Retina (tissue), 1 donor: ENCODE results near the gene MED7.
"Not testable (repeated sequence)": the region's sequence is repeated elsewhere in the genome, so short reads cannot be mapped to it uniquely, and the experiment has no call there.

Experiments used
- DNase-seq: peaks from one replicate; pipeline ENCODE4 v3.0.0-alpha.2; 2016

Gene MED7, protein sequence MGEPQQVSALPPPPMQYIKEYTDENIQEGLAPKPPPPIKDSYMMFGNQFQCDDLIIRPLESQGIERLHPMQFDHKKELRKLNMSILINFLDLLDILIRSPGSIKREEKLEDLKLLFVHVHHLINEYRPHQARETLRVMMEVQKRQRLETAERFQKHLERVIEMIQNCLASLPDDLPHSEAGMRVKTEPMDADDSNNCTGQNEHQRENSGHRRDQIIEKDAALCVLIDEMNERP

DNA sequence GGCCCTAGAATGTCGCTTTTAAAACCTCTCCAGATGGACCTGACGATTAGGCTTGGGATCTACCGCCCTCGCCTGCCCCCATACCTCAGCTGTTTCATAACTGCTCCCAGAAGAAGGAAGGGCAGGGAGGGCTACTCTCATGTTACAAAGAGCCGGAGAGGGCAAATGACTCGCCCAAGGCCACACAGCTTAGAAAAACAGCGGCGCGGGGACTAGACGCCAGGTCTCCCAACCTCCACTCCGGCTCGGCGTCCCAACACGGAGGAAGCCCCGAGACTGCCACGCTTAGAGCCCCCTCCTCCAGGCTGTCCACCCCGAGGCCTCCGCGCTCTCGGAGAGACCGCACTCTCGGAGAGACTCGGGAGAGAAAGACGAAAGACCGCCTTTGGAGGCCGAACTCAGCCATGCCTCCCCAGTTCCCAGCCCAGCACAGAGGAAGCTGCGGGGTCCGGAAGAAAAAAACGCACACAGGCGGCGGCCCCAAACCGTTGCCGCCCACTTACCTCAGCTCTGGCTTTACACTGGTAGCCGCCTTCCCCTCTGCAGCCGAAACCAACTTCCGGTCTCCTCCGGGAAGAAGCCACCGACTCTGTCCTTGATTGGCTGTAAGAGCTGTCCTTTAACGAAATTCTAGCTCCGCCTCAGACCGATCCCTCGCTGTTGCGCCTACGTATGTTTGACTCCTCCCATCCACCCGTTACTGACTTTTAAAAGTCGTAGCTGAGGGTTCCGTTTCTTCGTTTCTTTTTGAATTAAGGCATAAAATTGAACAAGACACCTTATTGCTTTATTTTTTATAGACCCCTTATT is at the start of gene MED7:
MED7 (minus strand) TSS at position 549 of the 810 bp plus-strand sequence. CDS start 3,434 bp downstream, outside the sequence.
- peak; percentile 95 for DNase-seq

DNA sequence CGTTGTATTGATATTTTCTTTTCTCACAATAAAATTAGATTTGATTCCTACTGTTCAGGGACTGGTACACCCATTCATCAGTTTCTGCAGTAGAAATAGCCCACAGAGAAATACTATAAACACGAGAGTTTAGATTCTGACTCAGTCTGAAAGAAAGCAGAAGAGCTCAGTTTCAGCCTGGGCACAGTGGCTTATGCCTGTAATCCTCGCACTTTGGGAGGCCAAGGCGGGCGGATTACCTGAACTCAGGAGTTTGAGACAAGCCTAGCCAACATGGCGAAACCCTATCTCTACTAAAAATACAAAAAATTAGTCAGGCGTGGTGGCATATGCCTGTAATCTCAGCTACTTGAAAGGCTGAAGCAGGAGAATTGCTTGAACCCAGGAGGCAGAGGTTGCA is 46.6 kb upstream of the MED7 start:
- DNase-seq: no peak

DNA sequence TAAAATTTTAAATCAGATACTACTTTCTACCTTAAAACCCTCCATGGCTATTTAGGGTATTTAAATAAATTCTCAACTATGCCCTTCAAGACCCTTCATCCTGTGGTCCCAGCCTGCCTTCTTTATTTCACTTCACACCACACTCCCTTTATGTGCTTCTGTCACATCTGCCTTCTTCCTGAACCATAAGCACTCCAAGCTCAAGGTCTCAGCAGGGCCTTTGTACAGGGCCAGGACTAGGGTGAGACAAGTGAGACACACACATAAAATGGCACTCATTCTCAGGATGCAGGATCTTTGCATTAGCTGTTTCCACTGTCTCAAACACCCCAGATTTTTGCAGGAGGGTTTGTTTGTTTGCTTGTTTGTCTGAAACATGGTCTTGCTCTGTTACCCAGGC is 45.6 kb upstream of the MED7 start:
- no peak for DNase-seq

DNA sequence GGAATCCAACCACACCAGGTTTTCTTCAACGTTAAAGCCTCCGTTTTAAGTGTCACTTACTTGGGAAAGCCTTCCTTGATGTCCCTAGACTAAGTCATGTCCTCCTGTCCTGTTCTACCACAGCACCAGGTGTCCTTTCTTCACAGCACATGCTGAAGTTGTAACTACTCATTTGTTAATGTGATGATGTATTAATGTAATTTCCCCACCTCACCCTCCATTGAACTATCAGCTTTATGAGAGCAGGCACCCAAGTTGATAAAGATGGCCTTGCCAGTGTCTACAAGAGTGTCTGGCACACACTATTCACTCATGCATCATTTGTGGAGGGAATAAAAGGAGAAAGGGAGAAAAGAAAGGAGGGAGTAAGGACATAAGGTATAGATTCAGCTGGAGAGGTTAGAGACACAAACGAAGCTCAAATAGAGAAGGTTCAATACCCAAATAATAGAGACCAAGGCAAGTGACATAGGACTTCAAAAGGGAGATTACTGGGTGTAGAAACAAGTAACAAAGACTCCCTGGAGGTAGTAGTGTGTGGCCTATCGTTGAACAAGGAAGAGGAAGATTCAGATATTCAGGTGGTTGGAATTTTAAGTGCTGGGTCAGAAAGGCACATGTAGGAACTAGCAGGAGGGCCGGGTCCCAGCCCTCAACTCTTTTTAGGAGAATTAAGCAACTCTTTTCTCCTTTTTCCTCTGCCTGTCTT is 44.5 kb upstream of the MED7 start:
- DNase-seq: no peak

DNA sequence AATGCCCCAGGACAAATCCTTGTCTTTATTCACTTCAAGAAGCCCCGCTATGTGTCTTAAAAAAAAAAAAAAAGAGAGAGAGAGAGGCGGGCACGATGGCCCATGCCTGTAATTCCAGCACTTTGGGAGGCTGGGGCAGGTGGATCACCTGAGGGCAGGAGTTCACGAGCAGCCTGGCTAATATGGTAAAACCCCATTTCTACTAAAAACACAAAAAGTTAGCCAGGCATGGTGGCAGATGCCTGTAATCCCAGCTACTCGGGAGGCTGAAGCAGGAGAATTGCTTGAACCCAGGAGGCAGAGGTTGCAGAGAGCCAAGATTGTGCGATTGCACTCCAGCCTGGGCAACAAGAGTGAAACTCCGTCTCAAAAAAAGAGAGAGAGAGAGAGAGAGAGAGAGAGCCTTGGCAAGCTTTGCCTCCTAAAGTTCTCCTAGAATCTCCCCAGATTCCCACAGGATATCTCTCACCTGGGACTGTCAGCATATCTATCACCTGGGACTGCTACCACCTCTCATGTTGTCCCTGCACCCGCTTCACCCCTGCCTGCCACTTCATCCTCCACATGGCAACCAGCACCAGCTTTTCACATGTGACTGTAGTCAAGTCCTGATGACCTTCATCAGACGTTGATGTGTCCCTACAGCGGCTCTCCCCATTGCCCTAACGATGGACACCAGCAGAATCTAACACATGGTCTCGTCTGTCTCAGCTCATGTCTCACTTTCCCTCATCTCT is 43.8 kb upstream of the MED7 start:
- DNase-seq: no peak

DNA sequence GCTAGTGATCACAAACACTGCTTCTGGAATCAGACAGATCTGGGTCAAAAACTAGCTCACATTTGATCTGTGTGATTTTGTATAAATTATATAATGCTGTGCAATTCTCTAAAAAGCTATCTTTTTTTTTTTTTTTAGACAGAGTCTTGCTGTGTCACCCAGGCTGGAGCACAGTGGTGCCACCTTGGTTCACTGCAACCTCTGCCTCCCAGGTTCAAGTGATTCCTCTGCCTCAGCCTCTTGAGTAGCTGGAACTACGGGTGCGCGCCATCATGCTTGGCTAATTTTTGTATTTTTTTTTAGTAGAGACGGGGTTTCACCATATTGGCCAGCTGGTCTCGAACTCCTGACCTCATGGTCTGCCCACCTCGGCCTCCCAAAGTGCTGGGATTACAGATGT is 42.5 kb upstream of the MED7 start:
- DNase-seq: not testable (repeated sequence)

DNA sequence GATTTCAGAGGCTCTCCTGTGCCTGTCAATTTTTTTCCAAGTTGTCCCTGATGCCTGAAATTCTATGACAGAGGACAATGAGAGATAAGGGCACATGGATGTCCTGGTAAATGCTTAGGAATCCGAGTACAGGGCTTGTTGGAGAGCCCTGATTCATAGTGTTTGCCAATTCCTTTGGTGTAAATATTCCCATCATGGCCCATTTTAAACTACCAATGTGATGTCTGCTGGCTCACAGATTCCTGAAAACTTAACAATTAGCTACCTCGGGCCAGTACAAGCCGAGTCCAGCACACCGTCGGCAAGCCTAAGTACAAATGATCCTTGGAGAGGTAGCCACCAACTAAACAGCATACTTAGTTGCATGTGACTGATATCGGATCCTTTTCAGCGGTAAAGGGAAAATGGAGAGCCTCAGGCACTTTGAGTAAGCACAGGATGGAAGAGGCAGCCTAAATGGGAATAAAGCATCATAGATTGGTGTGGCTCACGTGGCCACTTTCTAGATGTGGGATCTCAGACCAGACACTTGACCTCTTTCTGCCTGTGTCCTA is 41.5 kb upstream of the MED7 start:
- no peak for DNase-seq

DNA sequence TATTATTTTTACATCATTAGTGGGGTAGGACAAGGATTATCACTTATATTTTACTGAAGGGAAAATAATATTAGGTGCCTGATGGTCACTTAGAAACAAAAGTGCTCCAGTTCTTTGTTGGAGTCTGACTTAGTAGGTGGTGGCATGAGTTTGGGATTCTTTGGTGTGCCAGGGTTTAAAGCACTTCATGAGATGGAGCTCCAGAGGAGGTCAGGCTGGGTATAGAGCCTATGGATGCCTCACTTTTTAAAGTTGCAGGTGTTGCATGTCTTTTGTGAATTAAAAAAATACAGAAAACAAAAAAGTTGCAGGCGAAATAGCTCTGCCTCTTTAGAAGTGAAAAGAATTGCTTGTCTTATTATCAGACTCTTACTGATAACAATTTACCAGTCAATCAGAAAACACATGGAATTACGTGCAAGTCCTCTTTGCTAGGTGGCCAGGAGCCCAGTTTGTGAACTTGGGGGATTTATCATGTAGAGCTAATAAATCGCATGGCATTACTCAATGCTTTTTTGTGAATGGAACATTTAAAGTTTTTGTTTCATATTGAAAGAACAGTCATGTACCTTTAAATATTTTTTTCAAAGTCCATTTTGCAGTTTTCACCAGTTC is 39.6 kb upstream of the MED7 start:
- no peak for DNase-seq

DNA sequence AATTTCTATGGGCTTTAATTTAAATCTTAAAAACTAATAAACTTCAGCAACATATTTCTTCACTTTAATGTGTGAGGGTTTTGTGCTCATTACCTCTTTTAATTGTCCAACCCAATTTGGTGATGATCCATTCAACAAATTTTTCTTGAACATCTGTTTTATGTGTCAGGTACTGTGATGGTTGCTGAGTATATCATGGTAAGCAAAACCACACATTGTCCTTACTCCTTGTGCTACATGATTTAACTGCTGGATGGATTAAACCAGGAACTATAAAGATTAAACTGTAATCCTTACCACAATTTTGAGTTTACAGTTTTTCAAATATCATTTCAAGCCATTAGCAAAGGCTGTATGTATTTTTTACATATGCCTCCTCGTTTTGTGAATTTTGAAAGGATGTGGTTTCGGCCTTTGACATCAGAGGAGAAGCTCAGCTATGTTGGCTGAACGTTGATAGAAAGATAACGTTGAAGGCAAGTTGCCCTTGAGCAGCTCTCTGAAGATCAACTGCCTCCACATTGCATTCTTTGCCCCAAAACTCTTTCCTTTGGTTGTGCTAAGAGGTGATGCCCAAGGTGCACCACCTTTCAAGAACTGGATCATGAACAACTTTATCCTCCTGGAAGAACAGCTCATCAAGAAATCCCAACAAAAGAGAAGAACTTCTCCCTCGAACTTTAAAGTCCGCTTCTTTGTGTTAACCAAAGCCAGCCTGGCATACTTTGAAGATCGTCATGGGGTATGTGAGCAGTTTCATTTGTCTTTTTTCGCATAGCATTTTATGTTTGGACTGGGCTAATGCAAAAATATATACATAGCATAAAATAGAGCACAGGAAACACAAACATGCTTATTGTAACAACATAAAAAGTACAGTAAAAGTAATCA is 38.0 kb upstream of the MED7 start, which contains the start of gene ITK:
ITK (plus strand) TSS at position 467 of the 891 bp plus-strand sequence; CDS start at position 605, 138 bp downstream.
- DNase-seq: no peak

DNA sequence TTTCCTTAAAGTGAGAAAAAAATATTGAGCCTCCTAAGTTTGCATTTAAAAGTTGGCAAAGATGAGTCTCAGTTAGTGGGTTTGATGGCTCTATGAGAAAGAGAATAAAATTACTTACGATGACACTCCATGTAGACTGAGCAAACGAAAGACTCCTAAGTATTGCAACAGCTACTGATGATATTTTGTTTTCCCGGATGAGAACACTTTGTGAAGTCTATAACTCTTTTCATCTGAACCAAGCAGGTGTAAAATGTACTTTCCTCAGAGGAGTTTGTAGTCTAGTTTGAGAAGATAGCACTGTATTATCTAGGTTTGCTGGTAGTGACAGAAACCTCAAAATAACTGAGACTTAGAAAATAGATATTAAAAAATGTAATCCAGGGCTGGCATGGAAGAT is 36.3 kb upstream of the MED7 start:
- no peak for DNase-seq

DNA sequence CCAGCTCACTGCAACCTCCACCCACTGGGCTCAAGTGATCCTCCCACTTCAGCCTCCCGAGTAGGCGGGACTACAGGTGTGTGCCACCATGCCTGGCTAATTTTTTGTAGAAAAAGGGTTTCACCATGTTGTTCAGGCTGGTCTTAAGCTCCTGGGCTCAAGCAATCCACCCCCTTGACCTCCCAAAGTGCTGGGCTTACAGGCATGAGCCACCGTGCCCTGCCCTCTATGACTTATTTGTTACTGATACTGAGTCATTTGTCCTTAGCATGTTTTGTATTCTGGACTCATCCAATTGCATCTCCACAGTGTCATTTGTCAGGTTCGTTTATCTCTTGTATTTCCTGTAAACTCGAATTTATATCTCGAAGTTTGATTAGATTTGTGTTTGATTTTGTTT is 35.3 kb upstream of the MED7 start:
- DNase-seq: no peak

DNA sequence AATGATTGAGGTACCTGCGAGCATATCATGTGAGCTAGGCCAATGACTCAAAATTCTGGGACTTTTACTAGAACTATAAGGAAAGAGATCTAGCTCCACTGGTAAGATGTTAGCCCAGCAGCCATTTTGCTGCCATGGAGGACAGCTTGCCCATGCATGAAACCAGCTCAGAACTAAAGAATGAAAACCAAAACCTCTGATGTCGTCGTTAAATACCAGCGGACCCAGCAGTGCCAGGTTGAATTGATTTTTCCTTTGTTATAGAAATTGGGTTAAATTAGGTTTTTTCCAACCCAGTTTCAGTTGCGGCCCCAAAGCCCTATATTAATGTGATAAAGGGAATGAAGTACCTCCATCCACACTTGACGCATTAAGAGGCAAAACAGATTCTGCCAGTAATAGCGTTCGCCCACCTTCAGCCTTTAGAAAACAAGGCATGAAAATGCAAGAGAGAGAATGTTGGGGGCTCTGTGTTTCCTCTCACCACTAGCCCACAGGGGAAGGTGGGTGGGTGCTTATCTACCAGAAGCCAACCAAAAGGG is 32.5 kb upstream of the MED7 start:
- DNase-seq: no peak

DNA sequence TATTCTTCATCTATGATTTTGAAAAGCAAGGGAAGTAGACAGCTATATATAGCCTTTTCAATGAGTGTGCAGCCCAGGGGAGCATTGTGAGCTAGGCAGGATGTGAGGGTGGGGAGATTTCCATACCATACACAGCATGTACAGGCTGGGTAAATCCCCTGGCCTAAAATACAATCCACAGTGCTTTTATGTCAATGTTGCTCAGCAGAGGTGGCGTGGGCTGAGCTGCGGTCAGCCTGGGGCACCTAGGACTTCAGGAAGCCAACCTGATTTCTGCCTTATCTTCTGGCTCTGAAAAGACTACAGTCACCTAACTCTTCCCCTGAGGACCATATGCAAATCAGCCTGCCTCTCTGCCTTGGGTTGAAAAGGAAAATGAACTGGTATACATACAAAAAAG is 29.7 kb upstream of the MED7 start:
- no peak for DNase-seq

DNA sequence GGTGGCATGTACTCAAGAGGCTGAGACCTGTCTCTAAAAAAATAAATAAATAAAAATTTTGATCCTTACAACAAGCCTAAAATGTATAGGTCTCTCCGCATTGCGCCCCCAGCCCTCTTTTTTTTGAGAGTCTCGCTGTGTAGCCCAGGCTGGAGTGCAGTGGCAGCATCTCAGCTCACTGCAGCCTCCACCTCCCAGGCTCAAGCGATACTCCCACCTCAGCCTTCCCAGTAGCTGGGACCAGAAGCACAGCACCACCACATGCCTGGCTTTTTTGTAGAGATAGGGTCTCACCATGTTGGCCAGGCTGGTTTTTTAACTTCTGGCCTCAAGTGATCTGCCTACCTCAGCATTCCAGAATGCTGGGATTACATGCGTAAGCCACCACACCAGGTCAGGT is 25.6 kb upstream of the MED7 start:
- DNase-seq: no peak

DNA sequence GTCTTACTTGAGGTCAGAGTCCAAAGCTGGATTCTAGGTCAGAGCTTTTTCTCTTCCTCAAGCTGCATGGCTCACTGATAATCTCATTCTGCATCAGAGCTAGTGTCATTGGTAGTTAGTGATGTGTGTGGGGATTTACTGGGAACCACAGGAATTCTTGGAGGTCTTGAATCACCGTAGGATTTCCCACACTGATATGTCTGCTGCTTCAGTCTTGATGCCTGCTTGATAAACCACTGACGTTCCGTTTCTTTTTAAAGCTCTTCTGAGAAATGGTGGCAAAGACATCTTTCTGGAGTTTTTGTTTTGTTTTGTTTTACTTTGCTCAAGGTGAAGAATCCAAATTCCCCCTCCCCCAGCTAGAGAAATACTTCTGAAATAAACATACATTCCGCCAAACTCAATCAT is 24.6 kb upstream of the MED7 start:
- no peak for DNase-seq

DNA sequence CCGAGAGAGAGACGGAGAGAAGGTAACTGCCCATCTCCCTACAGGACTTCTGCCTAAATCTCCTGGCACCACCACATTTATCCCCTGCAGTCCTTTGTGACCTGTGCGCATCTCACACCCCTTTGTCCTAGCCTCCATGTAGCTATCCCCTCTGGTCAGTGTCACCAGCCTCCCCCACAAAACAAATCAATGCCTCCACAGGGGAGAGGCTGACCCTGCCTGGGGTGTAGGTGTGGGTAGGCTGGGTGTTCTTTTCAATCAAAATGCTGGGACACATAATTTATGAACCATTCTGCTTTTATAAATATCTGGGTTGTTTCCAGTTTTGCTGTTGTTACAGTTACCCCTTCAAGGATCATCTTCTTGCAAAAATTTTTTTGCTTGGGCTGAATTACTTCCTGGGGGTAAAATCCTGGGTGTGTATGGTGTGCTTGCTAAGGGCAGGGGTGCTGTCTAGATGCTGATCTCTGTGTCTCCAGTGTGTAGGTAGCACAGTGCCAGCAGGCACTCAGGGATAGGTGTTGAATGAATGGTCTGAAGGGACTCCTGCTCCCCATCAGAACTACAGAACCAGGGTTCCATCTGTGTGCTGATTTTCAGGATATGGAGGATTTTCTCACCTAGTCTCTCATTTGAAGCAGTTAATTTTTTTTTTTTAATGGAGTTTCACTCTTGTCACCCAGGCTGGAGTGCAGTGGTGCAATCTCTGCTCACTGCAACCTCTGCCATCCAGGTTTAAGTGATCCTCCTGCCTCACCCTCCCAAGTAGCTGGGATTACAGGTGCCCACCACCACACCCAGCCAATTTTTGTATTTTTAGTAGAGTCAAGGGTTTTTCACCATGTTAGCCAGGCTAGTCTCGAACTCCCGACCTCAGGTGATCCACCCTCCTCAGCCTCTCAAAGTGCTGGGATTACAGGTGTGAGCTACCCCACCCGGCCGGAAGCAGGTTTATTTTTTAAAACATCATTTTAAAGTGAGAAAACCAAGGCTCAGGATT is 23.8 kb upstream of the MED7 start, which contains the start of gene GARIN3:
GARIN3 (minus strand) TSS at position 51 of the 1,000 bp plus-strand sequence. CDS start 96 bp downstream, outside the sequence.
- DNase-seq: no peak

DNA sequence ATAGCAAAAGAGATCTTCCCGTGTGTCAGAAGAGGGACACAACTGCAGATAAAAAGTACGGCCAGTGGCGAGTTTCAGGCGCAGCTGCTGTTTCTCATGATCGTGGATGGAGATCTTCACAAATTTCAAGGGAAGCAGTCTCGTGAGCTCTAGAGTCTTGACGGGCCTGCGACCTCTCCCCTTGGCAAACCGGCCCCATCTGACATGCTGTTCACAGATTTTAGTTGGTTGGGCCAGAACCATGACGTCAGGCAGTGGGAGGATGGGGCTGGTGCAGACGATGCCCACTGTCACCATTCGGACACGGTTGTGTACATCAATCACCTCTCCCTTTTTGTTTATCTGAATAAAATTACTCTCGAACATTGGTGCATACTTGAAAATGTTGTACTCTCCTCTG is 23.0 kb upstream of the MED7 start:
- no peak for DNase-seq

DNA sequence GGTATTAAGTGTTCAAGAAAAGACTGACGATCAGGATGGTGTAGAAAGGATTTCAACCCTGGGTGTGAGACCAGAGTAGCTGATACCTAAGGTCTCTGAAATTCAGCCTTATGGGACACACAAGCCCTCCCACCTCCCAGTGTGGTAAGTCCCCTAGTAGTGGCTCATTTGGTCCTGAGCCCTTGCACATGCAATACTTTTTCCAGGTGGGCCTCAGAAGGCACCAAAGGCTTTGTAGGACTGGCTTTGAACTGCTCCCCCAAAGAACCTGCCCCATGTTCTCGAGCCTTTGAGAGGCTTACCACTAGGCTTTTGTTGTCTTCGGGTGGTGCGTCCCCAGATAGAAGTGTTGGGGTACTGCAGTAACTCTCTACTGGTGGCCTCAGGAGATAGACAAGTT is 22.6 kb upstream of the MED7 start:
- no peak for DNase-seq

DNA sequence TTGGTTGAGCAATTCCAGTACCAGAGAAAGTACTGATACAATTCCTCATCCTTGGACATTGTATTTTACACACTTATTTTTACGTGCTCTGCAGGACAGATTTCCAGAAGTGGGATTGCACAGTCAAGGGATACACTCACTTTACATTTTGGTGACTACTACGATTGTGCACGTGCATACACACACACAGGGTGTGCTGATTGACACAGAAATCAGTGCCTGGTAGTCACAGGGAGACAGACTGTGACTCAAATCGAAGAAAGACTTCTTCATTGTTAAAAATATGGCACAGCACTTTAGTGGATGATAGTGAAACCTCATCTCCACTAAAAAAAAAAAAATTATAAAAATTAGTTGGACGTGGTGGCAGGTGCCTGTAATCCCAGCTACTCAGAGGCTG is 21.9 kb upstream of the MED7 start:
- no peak for DNase-seq
